GM13976 (cell line): ENCODE data around the gene BHLHA15.

Experiments
- DNase-seq: peaks from one replicate; pipeline ENCODE4 v3.0.0; 2012; ENCODE audit warnings: low spot score
- CTCF ChIP-seq: IDR thresholded peaks from 2 replicates; pipeline ENCODE4 v1.5.1; 2012; ENCODE audit warnings: borderline replicate concordance, mild to moderate bottlenecking; ENCODE audit not compliant: insufficient read depth; ENCODE audit errors: extremely low read depth, missing control alignments, control extremely low read depth
- in situ Hi-C: fragments of 300-500 bp; cut with MboI; formaldehyde crosslinking; loops from one replicate; pipeline ENCODE4 v1.12.0; 2022; ENCODE audit warnings: low sequenced_read_pairs, mixed read lengths, inconsistent platforms; ENCODE audit not compliant: unreplicated experiment

Gene BHLHA15

GRCh38 chr7:98210513-98211220, 572 bp upstream of the BHLHA15 start:
- DNase-seq, result peak; percentile 43
- in situ Hi-C loops, result no loop called here
- no peak for TF ChIP-seq CTCF

GRCh38 chr7:98211676-98212531, 665 bp downstream of the BHLHA15 start:
- no peak for TF ChIP-seq CTCF
- peak; percentile 31 for DNase-seq
- in situ Hi-C loops, result no loop called here

- TF ChIP-seq CTCF, result no peak
- in situ Hi-C loops, result no loop called here
- DNase-seq, result no peak
Measured at GRCh38 chr7:98212532-98213041, 1.3 kb downstream of the BHLHA15 start.

GRCh38 chr7:98213296-98213887, 2.2 kb downstream of the BHLHA15 start:
- no peak for DNase-seq
- no peak for TF ChIP-seq CTCF
- in situ Hi-C loops, result no loop called here

GRCh38 chr7:98213888-98214810, 2.9 kb downstream of the BHLHA15 start:
- no peak for TF ChIP-seq CTCF
- no peak for DNase-seq
- in situ Hi-C loops, result no loop called here
